H1 (cell line): Measurements from ENCODE around the gene AP4M1.

Source experiments
- BACH1 ChIP-seq: IDR thresholded peaks from 2 replicates; pipeline ENCODE4 v1.6.1; 2012; ENCODE audit warnings: low read length, improper control_type of control experiment
- CTCF ChIP-seq, 3 experiments: IDR thresholded peaks; 1 replicate in 2 of 3; 2 replicates in 1 of 3; pipeline versions ENCODE4 v1.5.1 to v1.6.1; 2011; ENCODE audit warnings: low read length in 3 of 3, mild to moderate bottlenecking in 3 of 3, inconsistent platforms in 2 of 3, low read depth in 1 of 3, moderate library complexity in 1 of 3; ENCODE audit not compliant: insufficient read depth in 1 of 3; ENCODE audit errors: control extremely low read depth in 1 of 3
- HDAC2 ChIP-seq, 2 experiments: fragments of 300-600 bp in 1 of 2; sonication (generic) in 1 of 2; IDR thresholded peaks; 2 replicates each; pipeline ENCODE4 v1.6.1; 2011 to 2012; ENCODE audit warnings: low read depth in 2 of 2, low read length in 2 of 2, mild to moderate bottlenecking in 2 of 2, moderate library complexity in 2 of 2, borderline replicate concordance in 1 of 2, inconsistent platforms in 1 of 2
- RFX5 ChIP-seq: IDR thresholded peaks from 2 replicates; pipeline ENCODE4 v1.6.1; 2011; ENCODE audit warnings: low read depth, low read length, improper control_type of control experiment, borderline replicate concordance
- SIRT6 ChIP-seq: IDR thresholded peaks from one replicate; pipeline ENCODE4 v1.7.1; 2012; ENCODE audit warnings: low read length, inconsistent platforms
- SP1 ChIP-seq: IDR thresholded peaks from 2 replicates; pipeline ENCODE4 v1.6.1; 2011; ENCODE audit warnings: low read depth, low read length
- TBP ChIP-seq: IDR thresholded peaks from 2 replicates; pipeline ENCODE4 v1.6.1; 2011; ENCODE audit warnings: low read depth, low read length, improper control_type of control experiment
- YY1 ChIP-seq: IDR thresholded peaks from 2 replicates; pipeline ENCODE4 v1.6.1; 2011; ENCODE audit warnings: low read depth, mild to moderate bottlenecking, low read length

GRCh38 chr7:100137851-100138760 lies 36.7 kb downstream of the AP4M1 start:
- TF ChIP-seq CTCF (IDR thresholded peaks at IDR 0.05; ENCODE audit: control extremely low read depth in 1 of 3, insufficient read depth in 1 of 3, low read depth in 1 of 3, low read length in 3 of 3) (no peak), TBP (no peak), SIRT6 (no peak), RFX5 (no peak), YY1 (no peak), BACH1 (no peak), SP1 (no peak), HDAC2 (IDR thresholded peaks at IDR 0.05; ENCODE audit: borderline replicate concordance in 1 of 2, low read depth in 2 of 2, low read length in 2 of 2) (no peak)
